Activated naive CD8-positive, alpha-beta T cell treated with anti-CD3 and anti-CD28 coated beads for 36 hours (primary cell): ENCODE results near the gene EGFLAM. TPM values are rescaled to one million over a fixed set of nuclear protein-coding genes. Genes with fewer than 3 reads are reported as not detected.

ENCODE experiments used
- DNase-seq: peaks from one replicate; pipeline ENCODE4 v3.0.0; 2021
- H3K27ac Mint-ChIP-seq: one replicate; pipeline ENCODE4 v1.8.0; 2022; ENCODE audit warnings: mild to moderate bottlenecking, moderate library complexity, mixed read lengths
- H3K27me3 Mint-ChIP-seq: one replicate; pipeline ENCODE4 v1.8.0; 2022; ENCODE audit warnings: mild to moderate bottlenecking, mixed read lengths
- H3K36me3 Mint-ChIP-seq: one replicate; pipeline ENCODE4 v1.8.0; 2021; ENCODE audit warnings: mild to moderate bottlenecking, mixed read lengths
- H3K4me1 Mint-ChIP-seq: one replicate; pipeline ENCODE4 v1.8.0; 2021; ENCODE audit warnings: mixed read lengths
- H3K4me3 Mint-ChIP-seq: one replicate; pipeline ENCODE4 v1.8.0; 2022; ENCODE audit warnings: mild to moderate bottlenecking, moderate library complexity, mixed read lengths
- H3K9me3 Mint-ChIP-seq: one replicate; pipeline ENCODE4 v1.8.0; 2022; ENCODE audit warnings: mixed read lengths
- total RNA-seq, 2 experiments: library from RNA; stranded (reverse); gene quantifications; one replicate each; pipeline ENCODE4 v1.2.3, GENCODE V29; 2021

The EGFLAM gene
- total RNA-seq, 2 experiments from 2014 or later = not detected

DNA sequence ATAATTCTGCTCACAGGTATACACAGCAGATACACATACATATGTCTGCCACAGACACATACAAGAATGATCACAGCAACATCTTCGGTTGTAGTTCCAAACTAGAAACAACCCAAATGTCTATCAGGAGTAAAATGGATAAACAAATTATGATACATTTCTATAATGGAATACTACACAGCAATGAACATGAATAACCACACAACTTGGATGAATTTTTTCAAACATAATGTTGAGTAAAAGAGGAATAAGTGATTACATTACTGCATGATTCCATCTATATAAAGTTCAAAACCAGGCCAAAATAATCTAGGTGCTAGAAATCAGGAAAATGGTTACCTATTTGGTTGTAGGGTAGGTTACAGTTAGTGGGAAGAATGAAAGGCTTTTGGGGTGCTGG lies 4.6 kb upstream of the EGFLAM start:
- H3K9me3 Mint-ChIP-seq = peaks cover 3% of the 10 kb centered on the region
- H3K4me3 Mint-ChIP-seq = no peak overlapping the region
- H3K27me3 Mint-ChIP-seq = peaks cover 48% of the 10 kb centered on the region
- H3K4me1 Mint-ChIP-seq = peaks cover 4% of the 10 kb centered on the region
- DNase-seq = no peak
- no peak overlapping the region for H3K27ac Mint-ChIP-seq
- H3K36me3 Mint-ChIP-seq = no peaks in the 10 kb centered on the region

DNA sequence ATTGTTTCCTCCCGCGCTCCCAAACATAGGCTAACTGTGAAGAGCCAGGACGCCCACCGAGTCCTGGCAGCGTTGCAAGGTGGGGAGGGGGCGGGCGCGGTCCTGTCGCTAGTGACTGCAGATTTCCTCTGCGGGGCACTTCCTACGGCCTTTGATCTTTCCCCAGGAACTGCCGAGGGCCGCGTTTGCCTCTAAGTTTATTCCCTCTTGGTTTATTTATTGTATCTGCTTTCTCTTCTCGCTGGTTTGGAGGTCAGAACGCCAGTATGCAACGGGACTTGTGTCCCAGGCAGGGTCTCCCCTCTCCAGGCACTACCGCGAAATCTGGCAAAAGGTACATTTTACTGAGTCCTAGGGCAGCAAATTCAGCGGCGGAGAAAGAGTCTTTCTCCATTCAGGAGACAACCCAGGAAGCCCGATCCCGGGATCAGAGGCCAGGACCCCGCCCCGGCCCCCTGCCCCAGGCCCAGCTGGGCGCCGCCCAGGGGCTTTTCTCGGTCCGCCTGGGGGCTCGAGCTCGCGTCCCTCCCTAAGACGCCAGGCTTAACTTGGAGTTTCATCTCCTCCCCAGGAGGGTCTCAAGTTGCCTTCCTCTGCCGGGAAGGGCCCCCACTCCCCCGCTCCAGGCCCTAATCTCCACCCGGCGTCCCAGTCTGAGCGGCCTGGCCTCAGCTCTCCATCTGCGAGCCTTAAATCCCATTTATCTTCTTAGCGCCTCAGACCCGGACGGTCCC lies 884 bp upstream of the EGFLAM start:
- peaks cover 7% of the 10 kb centered on the region for H3K4me1 Mint-ChIP-seq
- peaks cover 76% of the 10 kb centered on the region for H3K27me3 Mint-ChIP-seq
- no peak for DNase-seq
- H3K4me3 Mint-ChIP-seq = no peak overlapping the region
- H3K27ac Mint-ChIP-seq = no peak overlapping the region
- peaks cover 3% of the 10 kb centered on the region for H3K9me3 Mint-ChIP-seq
- H3K36me3 Mint-ChIP-seq = no peaks in the 10 kb centered on the region

DNA sequence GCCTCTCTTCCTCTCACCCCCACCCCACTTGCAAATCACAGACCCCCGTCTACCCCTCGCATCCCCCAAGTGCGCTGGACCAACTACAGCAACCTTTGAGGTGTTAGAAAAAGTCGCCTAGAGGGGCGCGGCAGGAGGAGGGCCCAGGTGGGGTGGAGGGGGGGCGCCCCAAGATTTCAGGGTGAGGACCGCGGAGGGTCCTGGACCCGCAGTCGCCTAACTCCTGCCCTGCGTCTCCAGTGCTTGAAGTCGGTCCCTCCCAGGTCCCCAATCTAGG lies 379 bp upstream of the EGFLAM start:
- H3K4me3 Mint-ChIP-seq = no peak overlapping the region

DNA sequence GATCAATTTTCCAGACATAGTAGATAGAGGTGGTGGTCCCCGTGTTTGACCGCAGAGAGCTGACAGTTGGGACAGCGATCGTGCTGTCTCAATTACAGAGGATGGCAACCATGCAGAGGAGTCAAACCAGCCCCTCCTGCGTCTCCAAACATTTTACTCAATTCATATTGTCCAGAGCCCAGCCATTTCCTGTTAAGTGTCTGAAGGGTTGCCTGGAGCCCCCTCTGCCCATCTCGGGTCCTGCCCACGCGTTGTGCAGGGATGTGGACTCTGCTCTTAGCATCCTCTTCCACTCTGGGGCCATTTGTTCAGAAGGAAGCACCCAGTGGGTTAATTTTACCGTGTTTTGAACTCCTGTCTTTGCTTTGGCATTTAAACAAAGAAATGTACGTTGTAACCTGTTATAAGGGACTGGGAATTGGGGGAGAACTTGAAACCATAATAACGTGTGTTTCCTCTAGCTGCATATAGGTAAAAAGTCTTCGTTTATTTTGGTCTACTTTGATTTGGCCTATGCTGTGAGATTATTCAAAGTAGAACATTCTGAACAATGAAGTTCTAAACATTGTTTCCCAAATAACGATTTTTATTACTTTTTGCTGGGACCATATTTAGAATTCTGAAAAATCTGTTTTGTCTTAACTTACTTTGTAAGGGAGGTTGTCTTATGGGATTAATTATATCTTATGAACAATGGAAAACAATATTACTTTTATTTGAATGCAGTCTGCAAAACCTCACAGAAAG lies 876 bp downstream of the EGFLAM start:
- Mint-ChIP-seq H3K27ac (no peak overlapping the region), H3K9me3 (no peaks in the 10 kb centered on the region), H3K36me3 (no peaks in the 10 kb centered on the region), H3K27me3 (peaks cover 84% of the 10 kb centered on the region), H3K4me1 (peaks cover 7% of the 10 kb centered on the region), H3K4me3 (peak overlapping the region; percentile 32)
- no peak for DNase-seq

More for the DNA sequence above, 379 bp upstream of the EGFLAM start:
- H3K36me3 Mint-ChIP-seq = no peaks in the 10 kb centered on the region
- H3K27me3 Mint-ChIP-seq = peaks cover 76% of the 10 kb centered on the region
- DNase-seq = no peak
- no peak overlapping the region for H3K27ac Mint-ChIP-seq
- H3K4me1 Mint-ChIP-seq = peaks cover 7% of the 10 kb centered on the region
- H3K9me3 Mint-ChIP-seq = peaks cover 3% of the 10 kb centered on the region

DNA sequence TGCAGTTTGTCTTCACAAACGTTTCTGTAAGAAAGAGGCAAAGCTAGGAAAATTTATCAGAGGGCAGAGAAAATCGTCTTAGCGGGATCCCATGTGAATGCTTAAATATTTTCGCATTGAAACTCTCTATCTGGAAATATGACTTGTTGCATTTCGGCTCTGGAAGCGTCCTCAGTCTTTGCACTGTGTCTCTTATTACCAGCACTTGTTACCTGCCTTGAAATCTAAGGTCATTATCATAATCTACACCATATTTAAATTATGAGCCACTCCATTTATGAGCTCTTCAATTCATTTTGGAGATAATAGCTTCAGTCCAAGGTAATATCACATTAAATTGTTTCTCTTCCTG lies 1.4 kb downstream of the EGFLAM start:
- Mint-ChIP-seq H3K9me3 (no peaks in the 10 kb centered on the region), H3K27me3 (peaks cover 84% of the 10 kb centered on the region), H3K27ac (no peak overlapping the region), H3K4me1 (peaks cover 7% of the 10 kb centered on the region), H3K36me3 (no peaks in the 10 kb centered on the region), H3K4me3 (no peak overlapping the region)
- DNase-seq = no peak

DNA sequence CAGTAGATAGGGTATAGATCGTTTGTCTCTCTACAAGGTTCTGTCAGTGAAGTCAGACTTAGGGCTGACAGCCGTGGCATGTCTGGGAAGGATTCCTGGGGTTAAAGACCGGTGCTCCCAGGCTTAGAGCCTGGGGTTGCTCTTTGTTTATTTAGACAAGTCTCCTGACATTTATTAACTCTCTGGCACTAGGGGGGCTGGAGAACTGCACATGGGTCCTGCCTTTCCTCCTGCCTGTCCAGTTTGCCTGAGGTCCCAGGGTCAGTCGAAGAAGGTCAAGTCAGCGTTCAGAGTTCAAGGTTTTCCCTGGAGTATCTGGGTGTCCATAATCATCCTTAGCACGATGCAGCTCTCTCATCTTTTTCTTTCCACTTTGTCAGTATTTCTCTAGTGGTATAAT lies 5.6 kb downstream of the EGFLAM start:
- H3K27ac Mint-ChIP-seq = no peak overlapping the region
- H3K4me3 Mint-ChIP-seq = no peak overlapping the region
- H3K27me3 Mint-ChIP-seq = peaks cover 74% of the 10 kb centered on the region
- DNase-seq = no peak
- H3K4me1 Mint-ChIP-seq = peaks cover under 1% of the 10 kb centered on the region
- no peaks in the 10 kb centered on the region for H3K36me3 Mint-ChIP-seq
- no peaks in the 10 kb centered on the region for H3K9me3 Mint-ChIP-seq

DNA sequence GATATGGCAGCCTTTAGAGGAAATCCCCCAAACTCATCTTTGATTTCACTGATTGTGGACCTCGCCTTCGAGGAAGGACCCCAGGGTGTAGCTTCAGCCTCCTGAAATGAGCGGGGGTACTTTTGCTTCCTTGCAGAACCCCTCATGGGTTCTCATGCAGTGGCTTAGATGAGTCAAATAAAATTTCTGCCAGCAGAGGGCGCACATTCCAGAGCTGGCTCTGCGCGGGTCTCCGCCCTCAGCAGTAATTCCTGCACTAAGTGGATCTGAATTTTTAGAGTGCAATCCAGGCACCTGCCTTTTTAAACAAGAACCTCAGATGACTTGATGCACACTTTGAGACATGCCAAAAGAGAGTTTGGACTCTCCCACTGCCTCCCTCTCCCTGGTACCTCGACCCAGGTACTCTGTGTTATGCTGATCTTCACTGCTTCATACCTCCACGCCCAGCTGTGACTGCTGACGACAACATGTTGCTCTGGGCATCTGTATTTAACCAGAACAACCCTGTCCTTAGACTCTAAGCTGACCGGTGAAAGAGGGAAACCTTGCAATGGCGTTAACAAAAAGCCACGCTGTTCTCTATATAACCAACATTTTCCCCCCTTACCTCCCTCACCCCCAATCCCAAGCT lies 7.3 kb downstream of the EGFLAM start:
- peak; percentile 29 for DNase-seq
- H3K27ac Mint-ChIP-seq = no peak overlapping the region
- H3K4me1 Mint-ChIP-seq = no peaks in the 10 kb centered on the region
- no peaks in the 10 kb centered on the region for H3K36me3 Mint-ChIP-seq
- H3K4me3 Mint-ChIP-seq = no peak overlapping the region
- H3K27me3 Mint-ChIP-seq = peaks cover 62% of the 10 kb centered on the region
- no peaks in the 10 kb centered on the region for H3K9me3 Mint-ChIP-seq

DNA sequence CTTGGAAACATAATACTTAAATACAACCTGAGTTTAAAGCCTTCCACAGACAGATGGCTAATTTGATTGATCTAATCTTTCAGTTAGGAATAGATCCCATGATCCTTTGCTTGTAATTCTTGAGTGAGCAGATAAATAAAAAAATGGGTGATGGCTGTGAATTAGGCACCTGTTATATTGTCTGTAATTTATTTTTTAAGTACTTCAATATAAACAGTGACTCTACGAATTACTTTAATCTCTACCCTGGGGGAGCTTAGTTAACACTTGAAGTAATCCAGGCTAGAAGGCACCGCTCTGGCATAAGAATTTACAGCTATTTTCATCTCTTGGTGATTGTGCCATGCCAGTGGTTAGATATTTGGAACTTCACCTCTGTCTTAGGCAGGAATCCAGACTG lies 9.0 kb downstream of the EGFLAM start:
- Mint-ChIP-seq H3K4me1 (no peaks in the 10 kb centered on the region), H3K36me3 (no peaks in the 10 kb centered on the region), H3K9me3 (no peaks in the 10 kb centered on the region), H3K4me3 (no peak overlapping the region), H3K27me3 (peaks cover 48% of the 10 kb centered on the region), H3K27ac (no peak overlapping the region)
- no peak for DNase-seq

DNA sequence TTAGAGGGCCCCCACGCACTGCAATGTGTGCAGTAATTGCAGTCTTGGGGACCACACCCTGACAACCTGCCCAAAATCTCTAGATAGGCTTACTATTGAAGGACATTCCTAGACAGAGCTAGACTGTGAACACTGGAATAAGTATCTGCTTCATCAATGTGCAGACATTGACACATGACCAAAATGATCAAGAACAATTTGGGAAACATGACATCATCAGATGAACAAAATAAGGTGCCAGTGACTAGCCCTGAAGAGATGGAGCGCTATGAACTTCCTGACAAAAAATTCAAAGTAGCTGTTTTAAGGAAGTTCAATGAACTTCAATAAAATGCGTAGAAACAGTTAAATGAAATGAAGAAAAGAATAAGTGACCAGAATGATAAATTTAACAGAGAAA lies 15.3 kb downstream of the EGFLAM start:
- Mint-ChIP-seq H3K27ac (no peak overlapping the region), H3K9me3 (peaks cover 16% of the 10 kb centered on the region), H3K4me1 (no peaks in the 10 kb centered on the region), H3K27me3 (peaks cover 15% of the 10 kb centered on the region), H3K36me3 (peaks cover 2% of the 10 kb centered on the region), H3K4me3 (no peak overlapping the region)
- no peak for DNase-seq

DNA sequence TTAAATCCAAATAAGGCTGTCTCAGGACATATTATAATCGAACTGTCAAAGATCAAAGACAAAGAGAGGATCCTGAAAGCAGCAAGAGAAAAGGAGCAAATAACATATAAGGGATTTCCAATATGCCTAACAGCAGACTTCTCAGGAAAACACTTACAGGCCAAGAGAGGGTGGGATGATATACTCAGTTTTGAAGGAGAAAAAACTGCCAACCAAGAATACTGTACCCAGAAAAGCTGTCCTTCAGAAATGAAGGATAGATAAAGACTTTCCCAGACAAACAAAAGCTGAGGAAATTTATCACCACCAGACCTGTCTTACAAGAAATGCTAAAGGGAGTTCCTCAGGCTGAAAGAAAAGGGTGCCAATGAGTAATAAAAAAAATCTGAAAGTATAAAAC lies 16.0 kb downstream of the EGFLAM start:
- Mint-ChIP-seq H3K4me1 (no peaks in the 10 kb centered on the region), H3K4me3 (no peak overlapping the region), H3K9me3 (peaks cover 16% of the 10 kb centered on the region), H3K27me3 (peaks cover 15% of the 10 kb centered on the region), H3K27ac (no peak overlapping the region), H3K36me3 (peaks cover 2% of the 10 kb centered on the region)
- no peak for DNase-seq

DNA sequence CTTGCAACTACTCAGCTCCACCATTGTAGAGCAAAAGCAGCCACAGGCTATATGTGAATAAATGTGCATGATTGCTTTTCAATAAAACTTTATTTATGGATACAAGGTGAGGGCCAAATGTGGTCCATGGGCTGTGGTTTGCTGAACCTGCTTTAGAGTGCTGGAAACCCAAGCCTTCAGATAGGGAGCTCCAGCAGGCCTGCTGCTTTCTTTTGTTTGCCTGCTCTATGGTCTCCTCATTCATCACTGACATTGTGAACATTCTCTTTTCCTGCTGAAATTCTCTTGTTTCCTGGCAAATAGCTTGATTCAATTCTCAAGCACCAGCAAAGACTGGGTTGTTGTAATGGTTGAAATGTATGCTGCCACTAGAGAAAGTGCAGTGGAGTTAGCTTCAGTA lies 26.0 kb downstream of the EGFLAM start:
- H3K27ac Mint-ChIP-seq = no peak overlapping the region
- no peak overlapping the region for H3K4me3 Mint-ChIP-seq
- no peaks in the 10 kb centered on the region for H3K27me3 Mint-ChIP-seq
- no peaks in the 10 kb centered on the region for H3K36me3 Mint-ChIP-seq
- no peaks in the 10 kb centered on the region for H3K9me3 Mint-ChIP-seq
- H3K4me1 Mint-ChIP-seq = no peaks in the 10 kb centered on the region
- no peak for DNase-seq

DNA sequence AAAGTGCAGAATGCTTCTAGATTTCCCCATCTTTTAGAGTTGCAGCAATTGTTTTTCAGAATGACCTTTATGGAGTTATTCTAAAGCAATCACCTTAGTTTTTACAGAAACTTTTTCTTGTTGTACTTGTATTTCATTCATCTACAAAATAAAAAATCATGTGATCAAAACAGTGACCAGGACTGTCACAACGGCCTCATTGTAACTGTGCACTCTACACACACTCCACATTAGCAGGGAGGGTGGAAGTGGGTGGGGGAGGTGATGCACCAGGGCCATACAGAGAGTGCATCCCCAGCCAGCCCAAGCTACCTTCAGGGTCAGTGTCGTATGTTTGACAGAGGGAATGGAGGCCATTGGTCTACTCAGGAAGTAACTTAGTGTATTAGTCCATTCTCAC lies 26.9 kb downstream of the EGFLAM start:
- Mint-ChIP-seq H3K9me3 (no peaks in the 10 kb centered on the region), H3K4me3 (no peak overlapping the region), H3K27me3 (no peaks in the 10 kb centered on the region), H3K4me1 (no peaks in the 10 kb centered on the region), H3K36me3 (no peaks in the 10 kb centered on the region), H3K27ac (no peak overlapping the region)
- DNase-seq = no peak

DNA sequence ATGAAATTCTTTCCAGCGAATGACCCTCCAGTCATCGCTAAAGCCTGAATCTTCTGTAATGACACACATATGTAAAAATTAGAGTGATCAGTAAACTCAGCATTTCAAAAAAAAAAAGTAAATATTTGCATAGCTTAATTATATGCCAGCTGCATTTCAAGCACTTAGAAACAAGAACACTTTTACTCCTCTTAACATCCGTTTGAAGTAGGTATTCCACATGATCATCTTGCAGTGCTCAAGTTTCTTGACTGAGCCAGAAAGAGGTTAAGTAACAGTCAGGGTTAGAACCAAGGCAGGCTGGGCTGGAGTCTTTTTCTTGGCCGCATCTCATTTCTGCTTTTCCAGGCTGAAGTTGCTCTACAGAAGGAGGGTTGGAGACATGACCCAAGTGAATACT lies 27.6 kb downstream of the EGFLAM start:
- no peaks in the 10 kb centered on the region for H3K9me3 Mint-ChIP-seq
- DNase-seq = no peak
- H3K27ac Mint-ChIP-seq = no peak overlapping the region
- H3K4me1 Mint-ChIP-seq = no peaks in the 10 kb centered on the region
- no peaks in the 10 kb centered on the region for H3K36me3 Mint-ChIP-seq
- no peaks in the 10 kb centered on the region for H3K27me3 Mint-ChIP-seq
- no peak overlapping the region for H3K4me3 Mint-ChIP-seq

DNA sequence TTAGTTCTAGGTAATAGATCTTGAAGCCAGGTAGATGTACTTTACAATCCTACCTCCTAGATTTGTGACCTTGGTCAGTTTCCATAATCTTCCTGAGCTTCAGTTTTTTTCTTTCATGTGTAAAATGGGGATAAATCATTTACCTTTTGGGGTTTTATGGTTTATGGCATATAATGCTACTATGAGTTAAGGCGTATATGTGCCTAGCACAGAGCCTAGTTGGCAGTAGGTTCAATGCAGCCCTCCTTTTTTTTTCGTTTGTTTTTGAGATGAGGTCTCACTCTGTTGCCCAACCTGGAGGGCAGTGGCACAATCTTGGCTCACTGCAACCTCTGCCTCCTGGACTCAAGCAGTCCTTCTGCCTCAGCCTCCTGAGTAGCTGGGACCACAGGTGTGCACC lies 28.8 kb downstream of the EGFLAM start:
- Mint-ChIP-seq H3K9me3 (no peaks in the 10 kb centered on the region), H3K4me1 (no peaks in the 10 kb centered on the region), H3K4me3 (no peak overlapping the region), H3K27ac (no peak overlapping the region), H3K36me3 (no peaks in the 10 kb centered on the region), H3K27me3 (no peaks in the 10 kb centered on the region)
- DNase-seq = no peak

DNA sequence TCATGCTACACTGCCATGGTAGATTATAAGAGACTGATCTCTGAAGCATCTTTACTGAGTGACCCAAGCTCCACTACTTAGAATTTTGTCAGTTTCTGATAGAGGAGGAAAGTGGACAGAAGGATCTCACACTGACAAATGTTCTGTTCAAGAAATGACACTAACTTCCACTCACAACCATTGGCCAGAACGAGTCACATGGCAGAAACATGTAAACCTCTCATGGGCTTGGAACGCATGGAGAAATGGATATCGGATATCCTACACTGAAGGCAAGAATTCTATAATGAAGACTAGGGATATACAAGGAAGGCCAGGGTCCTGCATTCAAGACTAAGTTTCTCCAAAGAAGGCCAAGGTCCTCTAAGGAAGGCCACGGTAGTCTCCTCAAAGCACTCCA lies 31.1 kb downstream of the EGFLAM start:
- Mint-ChIP-seq H3K36me3 (no peaks in the 10 kb centered on the region), H3K27ac (no peak overlapping the region), H3K27me3 (peaks cover 6% of the 10 kb centered on the region), H3K4me1 (no peaks in the 10 kb centered on the region), H3K4me3 (no peak overlapping the region), H3K9me3 (no peaks in the 10 kb centered on the region)
- DNase-seq = no peak
